ENCODE data around the gene FAM78B. TPM values are rescaled to one million over a fixed set of nuclear protein-coding genes. Genes with fewer than 3 reads are reported as not detected.

FAM78B gene
- total RNA-seq, 1 experiment from 2014 or later, result 0.41 TPM

GRCh38 chr1:166132496-166132895 lies 34.3 kb downstream of the FAM78B start:
- Histone ChIP-seq H3K9me3 (ENCODE audit: control insufficient read depth, insufficient read depth, low read depth, low read length) (no peaks in the 10 kb centered on the region), H3K27me3 (ENCODE audit: control insufficient read depth, insufficient read depth, low read length) (0 out of 2 replicates have a peak, but pooled peaks cover 2% of the 10 kb centered on the region), H3K4me3 (ENCODE audit: low read depth in 2 of 2, low read length in 2 of 2) (no peak overlapping the region), H3K4me1 (ENCODE audit: control insufficient read depth, insufficient read depth, low read length) (no peaks in the 10 kb centered on the region), H3K27ac (ENCODE audit: low read length) (no peak overlapping the region), H3K36me3 (ENCODE audit: control insufficient read depth, insufficient read depth, low read length) (no peaks in the 10 kb centered on the region)
- ATAC-seq, result no peak
- in situ Hi-C loops (cut with HindIII; ENCODE audit: low pct_unique_long_range_greater_than_20kb, low sequenced_read_pairs) (no loop called here), intact Hi-C loops (cut with micrococcal nuclease; ENCODE audit: unreplicated experiment) (no loop called here)
- ChIA-PET POLR2A (no interaction called here), CTCF (no interaction called here)
- no TSS peak for BruUV-seq (replicated peaks)
- TF ChIP-seq SIN3A (IDR thresholded peaks at IDR 0.05; ENCODE audit: borderline replicate concordance, insufficient read depth, low read depth, low read length), result no peak
- TF ChIP-seq TCF7L2 (IDR thresholded peaks at IDR 0.05; ENCODE audit: low read depth, low read length), result no peak
- no peak for TF ChIP-seq POLR2AphosphoS5 (IDR thresholded peaks at IDR 0.05; ENCODE audit: low read depth, low read length)
- TF ChIP-seq CTCF (IDR thresholded peaks at IDR 0.05), result no peak
- no peak for TF ChIP-seq REST (IDR thresholded peaks at IDR 0.05; ENCODE audit: insufficient read depth in 1 of 2, low read depth in 2 of 2, low read length in 1 of 2)
- DNase-seq (ENCODE audit: low read depth, low spot score), result no peak

- in situ Hi-C loops (cut with HindIII; ENCODE audit: low pct_unique_long_range_greater_than_20kb, low sequenced_read_pairs) (no loop called here), intact Hi-C loops (cut with micrococcal nuclease; ENCODE audit: unreplicated experiment) (no loop called here)
- CTCF ChIA-PET, result no interaction called here
- no peaks in the 10 kb centered on the region for H3K4me1 ChIP-seq (ENCODE audit: control insufficient read depth, insufficient read depth, low read length)
- no peak overlapping the region for H3K27ac ChIP-seq (ENCODE audit: low read length)
- no peaks in the 10 kb centered on the region for H3K27me3 ChIP-seq (ENCODE audit: control insufficient read depth, insufficient read depth, low read length)
- no peak for DNase-seq (ENCODE audit: low read depth, low spot score)
- ATAC-seq, result no peak
- no peak for TF ChIP-seq TCF7L2 (IDR thresholded peaks at IDR 0.05; ENCODE audit: low read depth, low read length)
- TF ChIP-seq SIN3A (IDR thresholded peaks at IDR 0.05; ENCODE audit: borderline replicate concordance, insufficient read depth, low read depth, low read length), result no peak
- no peak for TF ChIP-seq REST (IDR thresholded peaks at IDR 0.05; ENCODE audit: insufficient read depth in 1 of 2, low read depth in 2 of 2, low read length in 1 of 2)
- TF ChIP-seq CTCF (IDR thresholded peaks at IDR 0.05), result no peak
- no peak for TF ChIP-seq POLR2AphosphoS5 (IDR thresholded peaks at IDR 0.05; ENCODE audit: low read depth, low read length)
- BruUV-seq (replicated peaks), result no TSS peak
- no peak overlapping the region for H3K4me3 ChIP-seq (ENCODE audit: low read depth in 2 of 2, low read length in 2 of 2)
- H3K9me3 ChIP-seq (ENCODE audit: control insufficient read depth, insufficient read depth, low read depth, low read length), result no peaks in the 10 kb centered on the region
- POLR2A ChIA-PET, result no interaction called here
- H3K36me3 ChIP-seq (ENCODE audit: control insufficient read depth, insufficient read depth, low read length), result no peaks in the 10 kb centered on the region
Observed at GRCh38 chr1:166129006-166129405, 37.8 kb downstream of the FAM78B start.
